GM18499 (cell line): ENCODE results near the gene RBBP5.

Source experiments
- ATAC-seq: cut with Tn5 transposase; IDR thresholded peaks from one replicate; pipeline ENCODE4 v1.9.1; 2021; ENCODE audit warnings: moderate number of reproducible peaks; ENCODE audit not compliant: insufficient read depth, unreplicated experiment

The RBBP5 gene

DNA sequence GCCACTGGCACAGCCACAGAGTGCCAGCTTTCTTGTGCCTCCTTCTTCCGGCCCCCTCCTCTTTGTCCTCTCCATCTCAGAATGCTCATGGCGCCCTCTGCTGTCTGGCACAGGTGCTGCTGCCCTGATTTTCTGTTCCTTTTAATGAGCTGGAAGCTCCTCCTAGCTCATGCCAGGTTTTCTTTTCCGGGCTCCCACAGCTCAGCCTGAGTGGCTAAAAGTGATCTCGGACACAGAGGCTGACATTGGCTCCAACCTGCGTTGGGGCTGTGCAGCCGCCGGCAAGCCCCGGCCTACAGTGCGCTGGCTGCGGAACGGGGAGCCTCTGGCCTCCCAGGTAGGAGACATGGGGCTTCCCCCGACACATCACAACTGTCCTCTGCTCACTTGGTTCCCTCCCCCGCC, 60.1 kb downstream of the RBBP5 start:
- no peak for ATAC-seq

DNA sequence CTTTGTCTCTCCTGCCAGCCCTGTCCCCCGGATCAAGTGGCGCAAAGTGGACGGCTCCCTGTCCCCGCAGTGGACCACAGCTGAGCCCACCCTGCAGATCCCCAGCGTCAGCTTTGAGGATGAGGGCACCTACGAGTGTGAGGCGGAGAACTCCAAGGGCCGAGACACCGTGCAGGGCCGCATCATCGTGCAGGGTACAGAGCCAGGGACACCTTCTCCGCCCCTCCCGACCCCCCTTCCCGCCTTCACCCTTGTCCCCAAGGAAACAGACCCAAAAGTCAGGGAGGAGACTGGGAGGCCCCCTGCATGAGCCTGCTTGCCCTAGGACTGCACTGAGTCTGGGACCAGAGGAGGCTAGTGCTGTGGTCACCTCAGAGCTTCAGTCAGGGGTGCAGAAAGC, 60.6 kb downstream of the RBBP5 start:
- ATAC-seq = no peak

DNA sequence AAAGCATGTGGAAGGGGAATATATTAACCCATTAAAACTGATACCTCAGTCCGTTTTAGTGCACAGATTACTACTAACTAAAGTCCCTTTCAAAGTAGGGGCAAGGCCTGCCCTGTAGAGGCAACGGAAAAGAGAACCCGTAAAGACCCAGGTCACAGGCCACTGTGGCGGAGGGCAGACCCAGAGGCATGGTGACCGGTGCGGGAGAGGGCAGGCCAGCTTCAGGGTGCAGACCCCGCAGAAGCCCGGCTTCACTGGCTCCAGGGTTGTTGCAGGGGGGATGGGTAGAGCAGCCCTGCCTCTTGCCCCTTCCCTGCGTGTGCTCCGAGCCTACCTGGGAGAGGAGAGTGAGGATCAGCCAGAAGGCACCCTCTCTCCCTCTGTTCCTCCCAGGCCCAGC, 61.0 kb downstream of the RBBP5 start:
- no peak for ATAC-seq

DNA sequence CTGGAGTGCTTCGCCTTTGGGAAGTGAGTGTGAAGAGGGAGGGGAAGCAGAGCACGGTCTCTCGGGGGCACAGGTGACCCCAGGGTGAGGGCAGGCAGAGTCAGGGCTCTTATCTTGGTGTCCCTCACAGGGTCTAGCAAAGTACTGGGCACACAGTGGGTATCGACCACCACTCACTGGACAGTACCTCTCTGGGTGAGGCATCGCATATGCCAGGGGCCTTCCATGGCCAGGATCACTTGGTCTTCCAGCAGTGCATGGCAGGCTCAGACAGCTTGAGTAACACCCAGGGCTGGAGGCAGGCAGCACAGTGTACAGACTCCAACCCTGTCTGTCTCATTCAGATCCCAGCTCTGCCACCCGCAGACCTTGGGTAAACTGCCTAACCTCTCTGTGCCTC, 62.1 kb downstream of the RBBP5 start:
- no peak for ATAC-seq

DNA sequence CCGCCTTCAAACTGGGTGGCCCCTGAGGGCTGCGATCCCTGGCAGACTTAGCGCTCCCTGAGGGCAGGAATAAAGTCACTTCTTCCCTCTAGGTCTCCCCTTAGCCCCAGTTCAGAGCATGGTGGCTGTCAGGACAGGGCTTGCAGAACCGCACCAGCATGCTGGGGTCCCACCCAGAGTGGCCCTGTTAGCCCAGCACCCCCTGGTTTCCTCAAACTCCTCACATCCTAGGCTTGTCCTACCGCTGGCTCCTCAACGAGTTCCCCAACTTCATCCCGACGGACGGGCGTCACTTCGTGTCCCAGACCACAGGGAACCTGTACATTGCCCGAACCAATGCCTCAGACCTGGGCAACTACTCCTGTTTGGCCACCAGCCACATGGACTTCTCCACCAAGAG, 62.9 kb downstream of the RBBP5 start:
- no peak for ATAC-seq

DNA sequence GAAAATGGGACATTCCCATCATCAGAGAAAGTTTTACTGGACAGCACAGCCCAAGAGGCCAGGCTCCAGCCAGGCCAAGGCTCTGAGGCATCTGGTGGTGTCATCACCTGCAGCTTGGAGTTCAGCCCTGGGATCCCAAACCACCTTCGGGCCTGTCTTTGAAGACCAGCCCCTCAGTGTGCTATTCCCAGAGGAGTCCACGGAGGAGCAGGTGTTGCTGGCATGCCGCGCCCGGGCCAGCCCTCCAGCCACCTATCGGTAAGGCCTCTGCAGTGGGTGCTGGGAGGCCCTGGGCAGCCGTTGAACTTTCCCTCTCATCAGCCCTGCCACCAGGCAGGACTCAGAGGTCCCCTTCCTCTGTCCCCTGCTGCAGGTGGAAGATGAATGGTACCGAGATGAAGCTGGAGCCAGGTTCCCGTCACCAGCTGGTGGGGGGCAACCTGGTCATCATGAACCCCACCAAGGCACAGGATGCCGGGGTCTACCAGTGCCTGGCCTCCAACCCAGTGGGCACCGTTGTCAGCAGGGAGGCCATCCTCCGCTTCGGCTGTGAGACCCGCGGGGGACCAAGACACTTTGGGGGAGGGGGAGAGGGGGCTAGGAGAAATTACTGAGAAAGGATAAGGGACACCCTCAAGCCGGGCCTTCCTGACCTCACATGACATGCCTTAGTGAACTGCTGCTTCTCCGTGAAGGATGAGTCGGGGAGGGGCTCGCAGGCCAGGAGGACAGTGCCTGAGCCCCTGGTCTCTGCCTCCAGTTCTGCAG, 63.8 kb downstream of the RBBP5 start:
- ATAC-seq = no peak

DNA sequence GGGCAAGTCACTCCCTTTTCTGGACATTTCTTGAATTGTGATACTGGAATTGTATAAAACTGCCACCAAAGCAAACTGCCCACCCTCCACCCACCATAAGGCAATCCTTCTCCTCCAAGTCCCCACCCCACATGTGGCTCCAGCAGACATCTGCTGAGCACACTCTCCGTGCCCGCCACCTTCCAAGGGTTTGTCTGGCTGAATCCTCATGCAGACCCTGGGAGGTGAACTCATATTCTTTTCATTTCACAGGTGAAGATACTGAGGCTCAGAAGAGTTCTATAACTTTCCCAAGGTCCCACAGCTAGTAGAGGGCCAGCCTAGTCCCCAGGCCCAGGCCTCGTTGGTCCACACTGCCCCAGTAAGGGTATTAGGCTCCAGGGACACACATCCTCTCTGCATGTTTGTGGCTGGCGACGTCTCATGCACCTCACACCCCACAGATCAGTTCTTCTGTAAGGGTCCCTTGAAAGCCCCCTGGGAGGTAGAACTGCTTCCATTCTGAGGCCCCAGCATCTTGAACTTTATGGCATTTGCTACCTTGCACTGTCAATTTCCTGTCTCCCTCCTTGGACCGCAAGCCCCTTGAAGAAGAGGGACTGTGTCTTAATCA, 64.7 kb downstream of the RBBP5 start:
- no peak for ATAC-seq

DNA sequence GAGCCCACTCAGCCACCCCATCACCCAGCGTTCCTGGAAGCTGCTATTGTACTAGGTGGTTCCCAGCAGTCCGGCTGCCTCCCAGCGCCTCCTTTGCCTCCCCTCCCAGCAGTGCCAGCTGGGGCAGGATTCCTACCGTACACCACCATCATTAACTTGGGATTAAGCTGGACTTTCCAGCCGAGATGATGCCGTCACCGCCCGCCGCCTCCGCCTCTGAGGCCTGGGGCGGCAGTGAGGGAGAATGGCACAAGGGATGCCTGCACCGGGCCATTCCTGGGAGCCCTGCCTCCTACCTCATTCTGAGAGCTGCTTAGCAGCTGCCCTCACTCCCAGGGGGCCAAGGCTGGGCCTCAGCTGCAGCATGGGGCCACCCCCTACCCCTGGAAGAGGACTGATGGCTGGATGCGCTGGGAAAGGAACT, 65.6 kb downstream of the RBBP5 start:
- ATAC-seq = no peak

DNA sequence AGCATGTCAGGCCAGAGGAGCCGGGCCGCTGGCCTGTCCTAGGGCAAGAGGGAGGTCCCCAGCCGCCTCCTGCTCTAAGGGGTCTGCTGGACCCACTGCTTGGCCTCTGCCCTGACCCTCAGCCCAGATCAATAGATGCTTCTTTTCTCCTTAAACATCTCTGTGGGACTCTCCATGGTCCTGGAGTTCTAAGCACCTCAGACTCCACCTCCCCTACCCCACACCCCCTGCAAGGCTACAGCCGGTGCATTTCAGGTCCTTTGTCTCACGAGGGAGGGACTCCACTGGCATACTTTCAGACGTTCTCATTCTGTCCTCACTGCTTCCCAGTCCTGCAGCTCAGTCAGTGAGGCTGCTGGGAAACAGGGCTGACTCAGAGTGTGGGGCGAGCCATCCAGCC, 67.8 kb downstream of the RBBP5 start:
- no peak for ATAC-seq

DNA sequence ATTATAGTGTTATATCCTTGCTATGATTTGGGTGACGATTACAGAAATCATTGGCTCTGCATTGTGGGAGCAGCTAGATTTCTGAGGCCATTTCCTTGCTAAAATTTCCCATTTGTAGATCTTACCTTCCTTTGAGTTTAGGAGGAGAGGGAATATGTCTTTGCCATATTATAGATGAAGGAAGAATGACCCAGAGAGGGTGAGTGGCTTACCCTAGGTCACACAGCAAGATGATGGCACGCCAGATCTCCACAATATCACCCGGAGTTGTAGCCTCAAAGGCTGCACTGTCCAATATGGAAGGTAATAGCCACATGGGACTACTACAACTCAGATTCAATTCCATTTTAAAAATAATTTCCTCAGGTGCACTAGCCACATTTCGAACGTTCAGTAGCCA, 68.5 kb downstream of the RBBP5 start:
- no peak for ATAC-seq

DNA sequence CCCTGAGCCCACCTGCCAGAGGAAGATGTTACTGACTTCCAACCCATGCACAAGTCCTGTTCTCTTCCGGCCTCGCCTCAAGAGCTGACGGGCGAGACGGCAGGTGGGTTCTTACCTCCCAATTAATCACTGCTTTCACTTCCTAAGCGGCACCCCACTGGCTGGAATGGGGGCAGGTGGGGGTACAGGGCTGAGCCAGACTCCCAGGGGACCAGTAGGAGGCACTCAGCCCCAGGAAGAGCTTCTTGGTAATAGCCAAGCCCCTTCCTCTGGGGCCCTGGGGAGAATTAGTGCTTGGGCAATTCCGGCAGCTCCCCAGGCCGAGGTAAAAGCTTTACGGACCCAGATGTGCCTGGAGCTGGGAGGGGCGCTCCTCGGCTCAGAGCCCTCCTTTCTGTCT, 69.1 kb downstream of the RBBP5 start:
- ATAC-seq = no peak

DNA sequence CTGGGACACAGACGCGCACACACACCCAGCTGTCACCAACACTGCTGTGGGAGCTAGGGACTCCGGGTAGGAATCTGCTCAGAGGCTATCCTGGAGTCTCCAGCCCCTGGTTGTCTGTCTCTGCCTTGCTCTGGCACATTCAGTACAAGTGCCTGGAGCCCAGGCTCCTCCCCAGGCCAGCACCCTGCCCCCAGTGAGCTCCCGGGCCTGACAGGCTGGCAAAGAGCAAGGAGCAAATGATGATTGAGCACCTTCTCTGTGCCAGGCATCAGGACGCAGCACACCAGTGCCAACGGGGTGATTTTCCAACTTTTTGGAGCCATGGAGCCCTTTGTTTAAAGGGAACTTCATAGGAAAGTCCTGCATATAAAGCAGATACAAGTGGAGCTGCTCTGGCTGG, 72.3 kb downstream of the RBBP5 start:
- no peak for ATAC-seq

DNA sequence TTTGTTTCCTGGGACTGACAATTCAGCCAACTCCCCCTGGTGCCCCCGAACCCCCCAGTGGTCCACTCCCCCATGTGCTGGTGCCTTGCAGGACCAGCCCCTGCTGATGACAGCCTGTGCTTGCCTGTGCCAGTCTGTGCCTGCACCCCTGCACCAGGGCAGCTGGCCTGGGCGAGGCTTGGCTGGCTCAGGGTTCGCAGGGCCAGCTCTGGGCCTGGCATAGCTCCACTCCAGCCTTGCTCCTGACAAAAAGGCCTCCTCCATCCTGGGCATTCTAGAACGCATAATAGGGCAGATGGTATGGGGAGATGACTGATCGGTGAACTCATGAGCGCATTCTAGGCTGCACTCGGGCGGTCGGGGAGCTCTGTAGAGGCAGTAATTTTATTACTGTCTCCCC, 73.4 kb downstream of the RBBP5 start:
- ATAC-seq = no peak

DNA sequence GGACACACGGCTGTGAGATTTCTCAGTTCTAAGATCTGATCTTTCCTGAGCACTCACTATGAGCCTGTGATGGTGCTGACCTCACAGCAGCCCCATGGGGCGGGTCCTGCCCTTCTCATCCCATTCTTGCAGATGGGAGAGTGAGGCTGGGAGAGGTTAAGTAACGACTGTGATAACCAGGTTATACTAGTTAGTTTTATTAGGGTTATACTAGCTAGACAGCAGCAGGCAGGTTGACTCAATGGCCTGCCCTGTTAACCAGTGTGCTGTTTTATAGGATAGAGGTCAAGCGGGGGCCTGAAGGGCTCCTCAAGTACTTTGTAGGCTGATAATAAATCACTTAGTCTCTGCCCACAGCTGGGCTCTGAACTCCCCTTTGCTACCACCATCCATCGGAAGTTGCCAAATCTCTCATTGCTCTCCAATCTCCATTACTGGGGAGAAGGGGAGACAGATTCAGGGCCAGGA, 74.0 kb downstream of the RBBP5 start:
- ATAC-seq = no peak

DNA sequence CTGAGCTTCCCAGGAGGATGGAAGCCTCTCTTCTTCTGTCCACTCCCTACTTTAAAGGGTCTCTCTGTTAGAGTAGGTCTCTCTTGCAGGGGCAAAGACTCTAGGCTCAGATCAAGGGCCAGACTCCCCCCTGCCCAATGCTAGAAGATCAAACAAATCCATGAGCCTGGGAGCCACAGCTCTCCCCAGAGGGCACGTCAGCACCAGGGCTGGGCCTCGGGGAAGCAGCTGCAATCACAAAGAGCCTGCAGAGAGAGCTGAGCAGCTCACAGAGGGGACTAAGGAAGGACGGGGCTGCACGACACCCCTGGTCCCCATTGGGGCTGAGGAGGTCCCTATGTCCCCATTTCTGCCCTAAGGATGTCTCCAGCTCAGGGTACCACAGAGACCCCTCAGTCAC, 74.9 kb downstream of the RBBP5 start:
- no peak for ATAC-seq

DNA sequence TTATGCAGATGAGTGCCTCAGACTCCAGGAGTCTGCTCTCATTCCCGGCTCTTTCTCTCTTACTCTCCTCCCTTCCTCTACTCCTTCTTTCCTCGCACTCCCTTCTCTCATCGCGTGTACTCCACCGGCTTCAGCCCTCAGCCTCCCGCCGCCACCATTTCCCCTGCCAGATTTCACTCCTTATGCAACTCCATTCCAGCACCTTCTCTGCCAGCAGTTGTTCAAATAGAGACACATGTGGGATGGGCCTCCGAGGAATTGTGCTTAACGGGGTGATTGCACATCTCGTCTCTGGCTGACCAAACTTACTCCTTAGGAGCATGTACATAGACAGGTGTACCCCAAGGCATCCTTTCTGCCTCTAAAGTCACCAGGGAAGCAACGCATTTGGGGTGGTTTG, 76.6 kb downstream of the RBBP5 start:
- ATAC-seq = no peak

DNA sequence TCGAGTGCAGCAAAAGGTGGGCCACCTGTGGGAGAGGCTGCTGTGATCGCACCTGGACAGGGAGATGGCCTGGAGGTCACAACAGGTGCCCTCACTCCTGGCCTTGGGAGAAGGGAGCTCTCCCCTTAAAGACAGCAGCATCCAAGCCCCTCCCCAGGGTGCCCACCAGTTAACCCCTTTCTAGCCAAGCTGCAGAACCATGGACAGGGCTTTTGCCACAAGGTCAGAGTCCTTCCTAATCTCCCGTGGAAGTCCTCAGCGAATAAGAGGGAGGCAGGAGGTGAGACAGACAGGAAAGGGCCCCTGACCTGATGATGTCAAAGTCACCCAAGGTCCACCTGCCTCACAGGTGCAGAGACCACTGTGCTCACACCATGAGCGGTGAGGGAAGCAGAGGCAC, 77.0 kb downstream of the RBBP5 start:
- no peak for ATAC-seq

DNA sequence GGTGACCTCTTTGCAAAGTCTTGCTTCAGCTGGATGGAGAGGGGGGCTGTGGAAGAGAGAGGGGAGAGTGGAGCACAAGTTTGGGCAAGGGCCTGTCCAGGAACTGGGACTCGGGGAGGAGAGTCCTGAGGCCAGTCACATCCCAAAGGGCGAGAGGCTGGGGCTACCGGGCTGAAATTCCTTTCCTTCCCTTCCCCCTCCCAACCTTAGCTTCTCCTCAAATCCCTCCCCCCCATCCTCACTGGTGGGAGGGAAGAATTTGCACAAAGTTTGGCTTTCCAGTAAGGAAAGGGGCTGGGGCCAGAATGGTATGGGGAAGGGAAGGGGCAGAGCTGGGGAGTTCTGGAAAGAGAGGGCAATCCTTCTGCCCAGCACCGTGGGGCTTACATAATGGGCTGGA, 77.9 kb downstream of the RBBP5 start:
- no peak for ATAC-seq

DNA sequence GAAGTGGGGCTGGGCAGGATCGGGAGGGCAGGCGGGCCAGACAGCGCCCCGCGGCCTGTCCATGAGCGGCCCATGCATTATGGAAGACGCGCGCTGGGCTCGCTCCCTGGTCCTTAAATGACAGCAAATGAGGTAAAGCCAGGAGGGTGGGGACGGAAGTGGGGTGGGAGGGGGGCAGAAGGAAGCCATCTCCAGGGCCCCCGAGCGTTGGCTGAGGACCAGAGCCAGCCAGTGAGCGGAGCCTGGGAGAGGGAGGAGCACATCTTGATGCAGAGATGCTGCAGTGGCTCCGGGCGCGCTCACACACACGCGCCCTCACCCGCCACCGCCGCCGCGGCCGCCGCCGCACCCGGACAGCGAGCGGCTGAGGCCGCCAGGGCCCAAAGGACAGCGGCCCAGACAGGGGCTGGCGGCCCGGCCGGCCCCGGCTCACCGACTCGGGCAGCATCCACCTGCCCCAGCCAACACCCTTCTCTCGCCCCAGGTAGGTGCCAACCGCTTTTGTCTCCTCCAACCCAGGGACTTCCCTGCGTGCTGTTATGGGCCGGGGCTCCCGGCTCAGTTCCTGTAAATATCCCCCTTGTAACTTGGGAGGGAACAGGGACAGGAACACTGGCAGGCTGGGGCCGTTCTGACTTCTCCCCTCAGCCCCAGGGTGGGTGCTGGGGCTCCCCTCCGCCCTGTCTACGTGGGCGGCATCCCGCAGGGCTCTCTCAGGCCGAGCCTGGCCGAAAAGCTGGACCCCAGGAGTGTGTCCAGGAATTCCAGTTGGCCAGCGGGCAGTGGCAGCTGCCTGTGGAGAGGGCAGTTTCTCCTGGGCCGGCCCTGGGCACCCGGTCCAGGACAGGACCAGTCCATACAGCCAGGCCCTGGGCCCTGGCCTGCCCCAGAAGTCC, 78.6 kb downstream of the RBBP5 start, which contains the start of gene CNTN2:
CNTN2 (plus strand) TSS at position 302 of the 896 bp plus-strand sequence. CDS start 9,974 bp downstream, outside the sequence.
- no peak for ATAC-seq

DNA sequence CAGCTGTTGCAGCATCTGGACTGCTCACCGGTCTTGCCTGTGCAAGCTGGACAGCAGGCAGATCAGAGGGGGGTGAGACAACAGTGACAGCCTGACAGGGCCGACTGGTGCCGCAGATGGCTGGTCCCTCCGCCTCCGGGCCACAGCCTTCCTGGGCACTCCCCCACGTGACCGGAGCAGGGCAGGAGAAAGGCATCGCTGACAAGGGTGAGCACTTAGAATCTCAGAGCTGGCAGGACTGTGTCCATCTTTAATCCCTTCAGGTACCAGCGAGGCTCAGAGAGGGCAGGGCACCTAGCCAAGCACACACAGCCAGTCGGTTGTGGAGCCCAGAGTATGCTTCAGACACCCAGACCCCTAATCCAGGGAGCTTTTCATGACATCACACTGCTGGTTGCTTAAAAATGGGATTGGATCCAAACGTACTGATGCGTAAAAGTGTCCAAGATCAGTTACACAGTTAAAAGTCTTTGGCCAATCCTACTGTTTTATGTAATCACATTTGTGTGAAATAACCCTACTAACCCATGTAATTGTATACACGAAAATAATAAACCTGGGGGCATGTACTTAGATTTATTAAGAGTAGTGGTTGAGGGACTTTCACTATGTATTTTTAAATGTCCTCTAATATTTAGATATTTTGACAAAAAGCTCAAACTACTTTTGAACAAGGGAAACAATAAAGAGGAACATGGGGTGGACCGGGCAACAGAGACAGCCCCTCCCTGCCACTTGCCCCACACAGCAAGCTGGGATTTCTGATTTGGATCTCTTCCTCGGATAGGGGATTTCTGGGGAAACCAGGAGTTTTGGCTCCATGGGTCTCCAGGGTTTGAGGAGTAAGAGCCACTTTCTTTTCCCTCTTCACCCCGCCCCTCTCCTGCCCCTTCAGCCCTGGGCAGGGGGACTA, 79.5 kb downstream of the RBBP5 start:
- ATAC-seq = no peak
